Measurements from ENCODE around the gene ERAP2.

- TF ChIP-seq POLR2A (IDR thresholded peaks at IDR 0.05): no peak
- TF ChIP-seq CTCF (IDR thresholded peaks at IDR 0.05): no peak
- TF ChIP-seq POLR2AphosphoS5 (IDR thresholded peaks at IDR 0.05): no peak
- TF ChIP-seq EP300 (IDR thresholded peaks at IDR 0.05): no peak
Observed at GRCh38 chr5:96909435-96909834, 33.1 kb downstream of the ERAP2 start.

All from sigmoid colon (tissue), 4 donors.